ENCODE measurements around the gene SAMD14. TPM values are rescaled to one million over a fixed set of nuclear protein-coding genes. Genes with fewer than 3 reads are reported as not detected.

Gene SAMD14
- total RNA-seq, 1 donor from 2014 or later = 82.0 TPM

DNA sequence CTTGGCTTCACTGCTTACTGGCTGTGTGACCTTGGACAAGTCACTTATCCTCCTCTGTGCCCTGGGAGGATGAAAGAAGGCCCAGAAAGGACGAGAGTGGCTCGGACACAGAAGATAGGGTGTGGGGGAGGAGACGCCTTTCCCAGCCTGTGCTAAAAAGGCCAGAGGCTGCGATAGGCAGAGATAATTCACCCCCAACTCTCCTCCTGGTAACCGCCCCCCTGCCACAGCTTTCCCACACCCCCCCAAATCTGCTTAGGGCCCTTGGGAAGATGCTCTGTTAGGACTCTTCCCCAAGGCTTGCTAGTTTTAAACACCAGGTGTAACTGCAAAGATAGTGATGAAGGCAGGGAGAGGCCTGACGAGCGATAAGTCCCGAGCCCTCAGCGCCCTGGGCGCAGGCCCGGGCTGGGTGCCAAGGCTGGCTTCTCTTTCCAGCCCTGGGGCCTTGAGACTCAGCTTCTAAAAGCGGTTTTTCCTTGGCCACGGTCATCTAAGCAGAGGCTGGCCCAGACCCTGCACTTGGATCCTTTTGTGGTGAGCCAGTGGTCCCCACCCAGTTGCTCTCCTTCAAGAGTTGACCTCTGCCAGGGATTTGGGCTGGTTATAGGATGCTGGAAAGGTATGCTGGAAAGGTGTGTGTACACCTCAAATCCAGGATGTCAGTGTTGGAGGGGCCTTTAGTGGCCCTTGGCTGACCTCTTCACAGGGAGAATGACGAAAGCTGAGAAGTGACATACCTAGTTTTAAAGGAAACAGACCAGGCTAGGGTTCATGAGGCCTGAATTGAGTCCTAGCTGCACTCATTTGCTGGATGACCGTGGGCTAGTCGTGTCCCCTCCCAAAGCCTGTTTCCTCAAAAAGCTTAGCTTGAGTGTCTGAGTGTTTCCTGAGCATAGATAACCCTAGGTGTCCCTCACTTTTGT lies 24.0 kb upstream of the SAMD14 start:
- Mint-ChIP-seq H3K27me3 (ENCODE audit: unreplicated experiment) (peaks cover 6% of the 10 kb centered on the region), H3K9me3 (ENCODE audit: unreplicated experiment) (no peaks in the 10 kb centered on the region), H3K36me3 (ENCODE audit: low read depth, unreplicated experiment) (no peaks in the 10 kb centered on the region), H3K4me3 (ENCODE audit: unreplicated experiment) (no peak overlapping the region), H3K27ac (ENCODE audit: unreplicated experiment) (no peak overlapping the region), H3K4me1 (ENCODE audit: unreplicated experiment) (peaks cover 12% of the 10 kb centered on the region)
- TF ChIP-seq, protein P1, sequence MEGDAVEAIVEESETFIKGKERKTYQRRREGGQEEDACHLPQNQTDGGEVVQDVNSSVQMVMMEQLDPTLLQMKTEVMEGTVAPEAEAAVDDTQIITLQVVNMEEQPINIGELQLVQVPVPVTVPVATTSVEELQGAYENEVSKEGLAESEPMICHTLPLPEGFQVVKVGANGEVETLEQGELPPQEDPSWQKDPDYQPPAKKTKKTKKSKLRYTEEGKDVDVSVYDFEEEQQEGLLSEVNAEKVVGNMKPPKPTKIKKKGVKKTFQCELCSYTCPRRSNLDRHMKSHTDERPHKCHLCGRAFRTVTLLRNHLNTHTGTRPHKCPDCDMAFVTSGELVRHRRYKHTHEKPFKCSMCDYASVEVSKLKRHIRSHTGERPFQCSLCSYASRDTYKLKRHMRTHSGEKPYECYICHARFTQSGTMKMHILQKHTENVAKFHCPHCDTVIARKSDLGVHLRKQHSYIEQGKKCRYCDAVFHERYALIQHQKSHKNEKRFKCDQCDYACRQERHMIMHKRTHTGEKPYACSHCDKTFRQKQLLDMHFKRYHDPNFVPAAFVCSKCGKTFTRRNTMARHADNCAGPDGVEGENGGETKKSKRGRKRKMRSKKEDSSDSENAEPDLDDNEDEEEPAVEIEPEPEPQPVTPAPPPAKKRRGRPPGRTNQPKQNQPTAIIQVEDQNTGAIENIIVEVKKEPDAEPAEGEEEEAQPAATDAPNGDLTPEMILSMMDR (IDR thresholded peaks at IDR 0.05; ENCODE audit: unreplicated experiment) = no peak
- DNase-seq (ENCODE audit: low spot score) = no peak

DNA sequence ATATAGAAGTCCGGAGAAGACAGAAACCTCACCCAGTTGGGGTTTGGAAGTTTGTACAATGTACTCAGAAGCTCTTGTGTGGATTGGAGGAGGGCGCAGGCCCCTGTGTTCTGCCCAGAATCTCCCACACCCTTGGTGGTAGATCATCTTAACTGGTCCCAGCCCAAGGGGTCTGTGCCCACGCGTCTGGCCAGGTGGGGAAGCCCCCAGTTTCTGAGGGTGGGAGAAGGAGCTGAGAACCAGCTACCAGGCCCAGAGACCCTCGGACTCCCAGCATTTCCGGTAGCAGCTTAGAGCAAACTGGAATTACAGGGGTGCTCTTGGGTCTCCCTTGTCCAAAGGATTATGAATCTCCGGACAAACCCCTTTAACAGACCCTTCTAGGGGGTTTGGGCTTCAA lies 22.8 kb upstream of the SAMD14 start:
- Mint-ChIP-seq H3K9me3 (ENCODE audit: unreplicated experiment) (no peaks in the 10 kb centered on the region), H3K36me3 (ENCODE audit: low read depth, unreplicated experiment) (no peaks in the 10 kb centered on the region), H3K4me3 (ENCODE audit: unreplicated experiment) (peak overlapping the region; percentile 52), H3K4me1 (ENCODE audit: unreplicated experiment) (peaks cover 19% of the 10 kb centered on the region), H3K27me3 (ENCODE audit: unreplicated experiment) (peaks cover 11% of the 10 kb centered on the region), H3K27ac (ENCODE audit: unreplicated experiment) (peak overlapping the region; percentile 90)
- TF ChIP-seq, protein P1 (IDR thresholded peaks at IDR 0.05; ENCODE audit: unreplicated experiment) = no peak
- no peak for DNase-seq (ENCODE audit: low spot score)

DNA sequence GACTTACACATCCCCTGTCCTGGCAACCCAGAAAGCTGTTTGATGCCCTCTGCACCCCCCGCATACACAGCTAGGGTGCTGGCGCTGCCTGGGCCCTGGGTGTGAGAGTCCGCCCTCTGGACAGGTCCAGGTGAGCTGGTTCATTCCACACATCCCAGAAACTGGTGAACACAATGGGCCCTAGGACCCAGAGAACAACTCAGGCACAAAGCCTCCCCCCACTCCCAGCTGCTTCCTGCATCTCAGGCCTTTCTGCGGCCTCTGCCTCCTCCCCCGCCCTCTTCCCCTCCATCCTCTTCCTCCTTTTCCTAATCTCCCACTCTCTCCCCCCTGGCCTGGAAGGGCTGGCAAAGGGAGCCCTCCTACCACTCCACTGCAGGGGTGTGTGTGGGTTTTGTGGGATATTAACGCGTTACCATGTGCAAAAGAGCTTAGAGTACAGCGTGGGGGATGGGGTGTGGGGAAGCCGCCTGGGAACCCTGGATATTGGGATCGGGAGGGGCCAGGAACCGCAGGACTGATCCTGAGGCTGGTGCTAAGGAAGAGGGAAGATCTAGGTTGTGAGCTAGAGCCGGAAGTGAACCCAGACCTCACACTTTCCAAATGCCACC lies 22.1 kb upstream of the SAMD14 start:
- TF ChIP-seq, protein P1 (IDR thresholded peaks at IDR 0.05; ENCODE audit: unreplicated experiment) = no peak
- peaks cover 4% of the 10 kb centered on the region for H3K36me3 Mint-ChIP-seq (ENCODE audit: low read depth, unreplicated experiment)
- peak overlapping the region; percentile 90 for H3K27ac Mint-ChIP-seq (ENCODE audit: unreplicated experiment)
- H3K4me1 Mint-ChIP-seq (ENCODE audit: unreplicated experiment) = peaks cover 26% of the 10 kb centered on the region
- H3K4me3 Mint-ChIP-seq (ENCODE audit: unreplicated experiment) = peak overlapping the region; percentile 52
- H3K27me3 Mint-ChIP-seq (ENCODE audit: unreplicated experiment) = peaks cover 12% of the 10 kb centered on the region
- DNase-seq (ENCODE audit: low spot score) = peak; percentile 74
- H3K9me3 Mint-ChIP-seq (ENCODE audit: unreplicated experiment) = no peaks in the 10 kb centered on the region

DNA sequence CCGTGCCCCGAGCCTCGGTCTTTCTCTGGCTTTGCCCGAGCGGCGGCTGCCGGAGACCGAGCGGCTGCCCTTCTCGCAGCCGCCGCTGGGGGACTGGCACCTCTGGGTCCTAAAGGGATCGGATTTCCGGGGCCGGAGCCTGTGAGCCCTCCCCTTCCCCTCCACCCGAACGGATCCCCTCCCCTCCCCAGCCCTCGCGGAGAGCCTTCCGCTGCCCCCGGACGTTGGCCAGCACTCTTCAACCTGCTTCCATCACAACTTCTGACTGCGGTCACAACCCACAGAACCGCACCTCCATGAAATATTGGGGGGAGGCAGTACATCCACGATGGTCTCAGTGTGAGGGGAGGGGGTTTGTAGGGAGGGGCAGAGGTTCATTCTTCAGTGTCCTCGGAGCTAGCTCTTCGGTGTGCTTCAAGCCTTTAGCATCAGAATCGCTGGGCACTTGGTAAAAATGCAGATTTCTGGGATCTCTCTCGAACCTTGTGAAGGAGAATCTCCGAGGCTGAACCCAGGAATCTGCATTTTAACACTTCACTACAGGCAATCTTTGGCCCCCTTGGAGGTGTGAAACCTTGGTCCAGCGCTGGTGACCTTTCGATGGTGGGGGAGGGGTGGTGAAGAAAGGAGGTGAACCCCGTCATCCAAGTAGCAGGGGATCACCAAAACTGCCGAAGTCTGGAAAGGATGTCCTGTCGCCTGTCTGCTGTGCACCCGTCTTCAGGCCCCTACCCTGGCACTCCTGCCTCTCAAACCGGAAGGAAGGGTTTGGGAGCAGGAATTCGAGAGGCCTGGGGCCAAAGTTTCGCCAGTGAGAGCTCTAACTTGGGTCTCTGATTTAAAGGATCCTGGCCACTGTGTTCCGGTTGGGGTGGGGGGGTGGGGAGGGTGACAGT lies 21.3 kb upstream of the SAMD14 start:
- H3K4me1 Mint-ChIP-seq (ENCODE audit: unreplicated experiment) = peaks cover 34% of the 10 kb centered on the region
- peak overlapping the region; percentile 93 for H3K27ac Mint-ChIP-seq (ENCODE audit: unreplicated experiment)
- peaks cover 17% of the 10 kb centered on the region for H3K27me3 Mint-ChIP-seq (ENCODE audit: unreplicated experiment)
- peak; percentile 91 for DNase-seq (ENCODE audit: low spot score)
- peak overlapping the region; percentile 92 for H3K4me3 Mint-ChIP-seq (ENCODE audit: unreplicated experiment)
- TF ChIP-seq, protein P1 (IDR thresholded peaks at IDR 0.05; ENCODE audit: unreplicated experiment) = peak; percentile 75
- peaks cover 4% of the 10 kb centered on the region for H3K36me3 Mint-ChIP-seq (ENCODE audit: low read depth, unreplicated experiment)
- H3K9me3 Mint-ChIP-seq (ENCODE audit: unreplicated experiment) = no peaks in the 10 kb centered on the region

All from endothelial cell (in vitro differentiated cells).